ENCODE results near the gene ATP6V1B1.
A peak's percentile ranks its signal among the peaks of the same experiment; 100 is the strongest.
"Not testable (repeated sequence)": the region's sequence is repeated elsewhere in the genome, so short reads cannot be mapped to it uniquely, and the experiment has no call there.

Gene ATP6V1B1

GRCh38 chr2:70992945-70993853 is 57.5 kb downstream of the ATP6V1B1 start:
- DNase-seq = no peak

- no peak for DNase-seq
These were observed 58.5 kb downstream of the ATP6V1B1 start for GRCh38 chr2:70994009-70994698.

GRCh38 chr2:70994699-70995425 is 59.2 kb downstream of the ATP6V1B1 start, which contains the start of gene TEX261:
TEX261 (minus strand) TSS chr2:70994873; CDS start chr2:70994757, 116 bp downstream.
- DNase-seq = peak; percentile 88

GRCh38 chr2:70995426-70995729 is 59.7 kb downstream of the ATP6V1B1 start:
- DNase-seq = peak; percentile 55

GRCh38 chr2:70998885-70999284 is 63.2 kb downstream of the ATP6V1B1 start:
- not testable (repeated sequence) for DNase-seq

- DNase-seq = no peak
These were observed 63.7 kb downstream of the ATP6V1B1 start for GRCh38 chr2:70999362-70999761.

GRCh38 chr2:70999931-71000330 is 64.2 kb downstream of the ATP6V1B1 start:
- not testable (repeated sequence) for DNase-seq

GRCh38 chr2:71000780-71001591 is 65.3 kb downstream of the ATP6V1B1 start:
- peak; percentile 81 for DNase-seq

- DNase-seq = no peak
These were observed 65.9 kb downstream of the ATP6V1B1 start for GRCh38 chr2:71001592-71001927.

GRCh38 chr2:71001981-71002570 is 66.4 kb downstream of the ATP6V1B1 start:
- DNase-seq = no peak

- no peak for DNase-seq
These were observed 67.7 kb downstream of the ATP6V1B1 start for GRCh38 chr2:71003396-71003795.

- DNase-seq = no peak
These were observed 68.5 kb downstream of the ATP6V1B1 start for GRCh38 chr2:71003966-71004755.

GRCh38 chr2:71004857-71005256 is 69.2 kb downstream of the ATP6V1B1 start:
- no peak for DNase-seq

- DNase-seq = no peak
These were observed 69.8 kb downstream of the ATP6V1B1 start for GRCh38 chr2:71005271-71006202.

GRCh38 chr2:71006323-71006722 is 70.6 kb downstream of the ATP6V1B1 start:
- no peak for DNase-seq

- no peak for DNase-seq
These were observed 71.5 kb downstream of the ATP6V1B1 start for GRCh38 chr2:71006955-71007799.

- no peak for DNase-seq
These were observed 72.6 kb downstream of the ATP6V1B1 start for GRCh38 chr2:71008342-71008741.

GRCh38 chr2:71011786-71012185 is 76.1 kb downstream of the ATP6V1B1 start:
- not testable (repeated sequence) for DNase-seq

All from CD4-positive, alpha-beta T cell treated with Interleukin-15 for 1 hour (primary cell).